Measurements from ENCODE around the gene DNAI7.

Gene DNAI7

GRCh38 chr12:25058658-25059058, 136.3 kb downstream of the DNAI7 start:
- no peak overlapping the region for H3K4me3 ChIP-seq (ENCODE audit: low read depth, low read length)

More at GRCh38 chr12:25058658-25059058, 136.3 kb downstream of the DNAI7 start:
- no peak for DNase-seq (ENCODE audit: low read depth)

Measured in skeletal muscle cell (primary cell).